SU-DHL-6 (cell line): ENCODE results near the gene ADAMTS8.

Experiments
- H2AFZ ChIP-seq: fragments of 200-600 bp; sonication (generic); 2 replicates; pipeline ENCODE4 v1.6.1; 2014; ENCODE audit warnings: low read depth, mild to moderate bottlenecking, moderate library complexity, mixed read lengths, antibody characterized with exemption, low read length; ENCODE audit not compliant: severe bottlenecking
- H3F3A ChIP-seq: fragments of 200-600 bp; shearing (Covaris generic); 2 replicates; pipeline ENCODE4 v1.6.0; 2016; ENCODE audit warnings: antibody characterized with exemption, mild to moderate bottlenecking; ENCODE audit not compliant: insufficient read depth
- H3K27ac ChIP-seq: fragments of 200-600 bp; sonication (generic); 2 replicates; pipeline ENCODE4 v1.5.1; 2016; ENCODE audit warnings: low read depth, mild to moderate bottlenecking, low read length, moderate library complexity, mixed read lengths
- H3K27me3 ChIP-seq: fragments of 200-600 bp; sonication (generic), shearing (Covaris generic); 2 replicates; pipeline ENCODE4 v1.6.0; 2014; ENCODE audit warnings: mild to moderate bottlenecking, low read length
- H3K36me3 ChIP-seq: fragments of 200-600 bp; sonication (generic); 2 replicates; pipeline ENCODE4 v1.6.1; 2014; ENCODE audit warnings: mild to moderate bottlenecking, low read length, mixed read lengths
- H3K4me2 ChIP-seq: fragments of 300-600, 200-600 bp; shearing (Covaris generic), sonication (generic); 2 replicates; pipeline ENCODE4 v1.6.0; 2014; ENCODE audit warnings: low read length, low read depth, mild to moderate bottlenecking; ENCODE audit not compliant: poor library complexity, severe bottlenecking
- H3K4me3 ChIP-seq: fragments of 200-600 bp; sonication (generic); 2 replicates; pipeline ENCODE4 v1.5.1; 2014; ENCODE audit warnings: antibody characterized with exemption, low read length, mild to moderate bottlenecking, mixed read lengths; ENCODE audit not compliant: insufficient read depth, poor library complexity, severe bottlenecking
- H3K79me2 ChIP-seq: fragments of 200-600 bp; sonication (generic); 2 replicates; pipeline ENCODE4 v1.6.1; 2014; ENCODE audit warnings: mild to moderate bottlenecking, low read length, moderate library complexity; ENCODE audit not compliant: insufficient read depth
- H3K9ac ChIP-seq: fragments of 200-600 bp; sonication (generic); 2 replicates; pipeline ENCODE4 v1.7.0; 2014; ENCODE audit warnings: mild to moderate bottlenecking, low read length
- H3K9me2 ChIP-seq: fragments of 200-600 bp; sonication (generic); replicated peaks from 2 replicates; pipeline ENCODE4 v1.6.1; 2014; ENCODE audit warnings: low read length; ENCODE audit not compliant: insufficient read depth
- H3K9me3 ChIP-seq: fragments of 200-600 bp; sonication (generic); 2 replicates; pipeline ENCODE4 v1.6.1; 2014; ENCODE audit warnings: low read length, mixed read lengths; ENCODE audit not compliant: insufficient read depth
- H4K20me1 ChIP-seq: fragments of 200-600 bp; sonication (generic); 2 replicates; pipeline ENCODE4 v1.6.1; 2014; ENCODE audit warnings: low read depth, mild to moderate bottlenecking, antibody characterized with exemption, low read length, moderate library complexity, mixed read lengths
- CTCF ChIP-seq: fragments of 200-600 bp; sonication (generic); IDR thresholded peaks from one replicate; pipeline ENCODE4 v1.5.1; 2017; ENCODE audit warnings: antibody characterized with exemption, mild to moderate bottlenecking, low read length, moderate library complexity; ENCODE audit not compliant: insufficient read depth, poor library complexity, severe bottlenecking
- EZH2phosphoT487 ChIP-seq: fragments of 200-600 bp; sonication (generic), shearing (Covaris generic); conservative IDR thresholded peaks from 2 replicates; pipeline ENCODE4 v1.6.1; 2018; ENCODE audit warnings: mild to moderate bottlenecking, antibody characterized with exemption, low read length, moderate library complexity, mixed read lengths

Gene ADAMTS8

GRCh38 chr11:130403271-130403804, 25.1 kb downstream of the ADAMTS8 start:
- H3K4me2 ChIP-seq, result no peak overlapping the region
- H3K4me3 ChIP-seq, result no peak overlapping the region
- H3K79me2 ChIP-seq, result no peaks in the 10 kb centered on the region
- H3K9me3 ChIP-seq, result no peaks in the 10 kb centered on the region
- H3K9me2 ChIP-seq, result no peaks in the 10 kb centered on the region
- no peak for TF ChIP-seq EZH2phosphoT487
- no peak for TF ChIP-seq CTCF
- H3K27ac ChIP-seq, result no peak overlapping the region
- no peaks in the 10 kb centered on the region for H4K20me1 ChIP-seq
- no peaks in the 10 kb centered on the region for H3K27me3 ChIP-seq
- H3F3A ChIP-seq, result no peaks in the 10 kb centered on the region
- H3K9ac ChIP-seq, result no peak overlapping the region
- H3K36me3 ChIP-seq, result no peaks in the 10 kb centered on the region
- no peak overlapping the region for H2AFZ ChIP-seq

- Histone ChIP-seq H2AFZ (no peak overlapping the region), H3K4me2 (no peak overlapping the region)
Observed at GRCh38 chr11:130402570-130402969, 25.8 kb downstream of the ADAMTS8 start.

GRCh38 chr11:130400781-130401483, 27.5 kb downstream of the ADAMTS8 start:
- no peaks in the 10 kb centered on the region for H3K9me2 ChIP-seq
- no peaks in the 10 kb centered on the region for H4K20me1 ChIP-seq
- no peak overlapping the region for H3K9ac ChIP-seq
- H3K4me3 ChIP-seq, result no peak overlapping the region
- TF ChIP-seq EZH2phosphoT487, result no peak
- TF ChIP-seq CTCF, result no peak
- H3K36me3 ChIP-seq, result no peaks in the 10 kb centered on the region
- no peak overlapping the region for H2AFZ ChIP-seq
- H3K27me3 ChIP-seq, result no peaks in the 10 kb centered on the region
- H3K4me2 ChIP-seq, result no peak overlapping the region
- H3K79me2 ChIP-seq, result no peaks in the 10 kb centered on the region
- no peaks in the 10 kb centered on the region for H3K9me3 ChIP-seq
- no peaks in the 10 kb centered on the region for H3F3A ChIP-seq
- no peak overlapping the region for H3K27ac ChIP-seq

More at GRCh38 chr11:130402570-130402969, 25.8 kb downstream of the ADAMTS8 start:
- no peaks in the 10 kb centered on the region for H3K36me3 ChIP-seq
- H4K20me1 ChIP-seq, result no peaks in the 10 kb centered on the region
- no peak for TF ChIP-seq CTCF
- no peak for TF ChIP-seq EZH2phosphoT487
- H3K27ac ChIP-seq, result no peak overlapping the region
- H3K27me3 ChIP-seq, result no peaks in the 10 kb centered on the region
- H3K4me3 ChIP-seq, result no peak overlapping the region
- no peaks in the 10 kb centered on the region for H3K9me2 ChIP-seq
- H3F3A ChIP-seq, result no peaks in the 10 kb centered on the region
- H3K9me3 ChIP-seq, result no peaks in the 10 kb centered on the region
- H3K9ac ChIP-seq, result no peak overlapping the region
- H3K79me2 ChIP-seq, result no peaks in the 10 kb centered on the region
